SKM-1 (cell line): ENCODE measurements around the gene CPED1.
"Not testable (repeated sequence)": the region's sequence is repeated elsewhere in the genome, so short reads cannot be mapped to it uniquely, and the experiment has no call there.

Source experiments
- DNase-seq: peaks from one replicate; lab custom pipeline; 2025; ENCODE audit not compliant: unreplicated experiment; lab: John Stamatoyannopoulos, UW

Gene CPED1

DNA sequence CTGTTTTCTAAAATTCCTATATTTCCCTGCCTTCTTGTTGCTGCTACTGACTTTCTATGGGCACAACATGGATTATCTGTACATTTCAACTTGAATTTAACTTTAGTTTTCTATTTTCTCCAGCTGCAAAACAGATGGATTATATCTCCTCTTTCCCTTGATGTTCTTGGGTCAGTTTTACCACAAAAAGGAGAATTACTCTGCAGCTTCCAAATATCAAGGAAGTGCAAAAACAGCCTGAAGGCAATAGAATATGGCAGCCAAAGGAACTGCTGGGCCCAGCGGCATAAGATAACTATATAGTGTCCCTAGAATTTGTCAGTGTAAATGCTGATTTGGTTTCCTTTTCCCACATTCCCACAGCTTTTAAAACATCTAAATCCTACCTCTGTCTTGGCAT lies 29.1 kb downstream of the CPED1 start:
- no peak for DNase-seq

DNA sequence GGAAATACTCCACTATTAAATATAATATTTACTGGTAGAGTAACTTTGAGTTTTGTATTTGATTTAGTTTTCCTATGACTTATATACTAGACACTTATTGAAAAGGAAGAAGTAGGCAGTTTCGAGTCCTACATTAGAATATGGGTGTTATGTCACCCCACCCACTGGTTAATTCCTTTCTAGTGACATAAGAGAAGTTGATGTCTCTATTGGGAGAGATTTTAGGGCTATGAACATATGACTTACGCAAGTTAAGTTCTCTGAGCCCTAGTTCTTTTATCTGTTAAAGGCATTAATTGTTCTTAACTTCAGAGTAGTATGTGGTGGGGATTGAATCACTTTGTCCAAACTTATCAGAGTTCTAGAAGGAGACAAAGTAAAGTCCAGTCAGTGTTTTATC lies 30.5 kb downstream of the CPED1 start:
- DNase-seq = no peak

DNA sequence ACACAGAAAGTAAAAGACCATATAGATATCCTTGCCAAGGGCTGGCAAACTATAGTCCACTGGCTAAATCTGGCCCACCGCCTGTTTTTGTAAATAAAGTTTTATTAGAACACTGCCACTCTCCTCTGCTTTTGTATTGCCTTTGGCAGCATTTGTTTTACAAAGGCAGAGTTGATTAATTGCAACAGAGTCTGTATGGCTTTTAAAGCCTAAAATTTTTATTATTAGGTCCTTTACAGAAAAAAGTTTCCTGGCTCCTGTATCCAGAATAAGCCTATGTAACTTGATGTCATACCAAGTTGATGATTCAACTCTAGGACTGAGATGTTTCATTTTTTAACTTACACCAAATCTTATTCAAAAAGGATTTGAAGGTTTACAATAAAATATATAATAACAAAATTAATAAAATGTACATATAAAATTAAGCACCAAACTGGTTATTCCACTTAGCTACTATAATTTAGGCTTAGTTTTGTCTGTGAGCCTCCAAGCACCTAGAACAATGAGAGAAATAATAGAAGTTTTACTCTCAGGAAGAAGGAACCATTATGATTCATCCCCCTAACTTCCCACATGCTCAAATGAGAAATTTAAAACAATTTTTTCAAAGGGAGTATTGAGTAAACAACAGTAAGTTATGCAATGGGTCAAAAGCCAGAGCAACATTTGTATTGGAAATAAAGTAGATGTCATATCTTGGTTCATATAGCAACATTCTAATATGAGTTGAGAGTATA lies 31.9 kb downstream of the CPED1 start:
- DNase-seq = no peak

DNA sequence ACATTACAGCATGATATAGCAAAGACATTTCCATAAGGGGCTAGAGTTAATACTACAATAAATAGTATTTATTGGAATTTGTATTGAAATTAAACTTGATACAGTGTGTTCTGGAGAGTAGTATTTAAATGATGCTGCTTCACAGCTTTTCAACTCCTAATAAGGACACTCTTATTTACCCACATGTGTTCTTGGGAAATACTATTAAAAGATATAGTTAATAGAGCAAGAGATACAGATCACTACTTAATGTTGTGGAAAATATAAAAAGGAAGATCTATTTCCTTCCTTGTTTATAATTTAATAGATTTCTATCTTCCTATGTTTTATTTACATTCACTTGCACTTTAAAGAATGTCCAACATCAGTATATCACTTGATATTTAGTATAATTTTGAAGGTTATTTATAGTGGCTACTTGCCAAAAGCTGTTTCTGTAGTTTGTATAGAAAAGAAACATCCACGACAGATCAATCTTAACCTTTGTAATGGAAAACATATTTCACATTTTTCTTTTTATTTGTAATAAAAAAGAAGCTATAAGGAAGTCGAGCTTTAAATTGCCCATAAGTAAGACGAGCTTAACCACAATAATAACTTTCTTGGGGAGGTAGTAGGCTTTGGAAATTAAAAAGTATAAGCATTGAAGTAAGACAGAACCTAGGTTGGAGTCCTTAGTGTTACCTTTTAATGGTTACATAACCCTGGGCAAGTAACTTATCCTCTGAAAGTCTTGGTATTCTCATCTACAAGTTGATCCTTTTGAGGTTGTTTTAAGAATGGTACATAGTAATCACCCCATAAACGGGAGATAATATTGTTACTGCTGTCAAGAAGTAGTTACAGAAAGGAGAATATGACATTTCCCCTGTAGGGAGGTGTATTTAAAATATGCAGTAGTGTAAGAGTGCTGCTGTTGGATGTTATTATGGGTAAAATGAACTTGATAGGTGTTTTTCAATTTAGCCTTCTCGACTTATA lies 32.8 kb downstream of the CPED1 start:
- DNase-seq = no peak

DNA sequence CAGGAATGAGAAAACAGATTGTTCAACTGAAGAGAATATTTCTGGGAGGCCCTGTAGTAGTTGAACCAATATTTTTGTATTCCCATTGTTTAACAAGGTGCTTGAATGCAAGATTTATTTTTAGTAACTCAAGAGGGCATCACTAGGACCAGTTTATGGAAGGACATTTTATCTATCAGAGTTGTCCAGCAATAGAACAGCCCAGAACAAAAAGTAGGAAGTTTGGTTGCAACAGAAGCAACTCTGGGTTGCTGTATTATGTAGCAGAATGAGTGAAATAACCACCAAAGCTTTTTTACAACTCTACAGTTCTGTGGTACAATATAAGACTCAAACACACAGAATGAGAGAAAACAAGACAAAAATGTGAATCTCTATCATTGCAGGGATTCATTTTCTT lies 34.7 kb downstream of the CPED1 start:
- no peak for DNase-seq

DNA sequence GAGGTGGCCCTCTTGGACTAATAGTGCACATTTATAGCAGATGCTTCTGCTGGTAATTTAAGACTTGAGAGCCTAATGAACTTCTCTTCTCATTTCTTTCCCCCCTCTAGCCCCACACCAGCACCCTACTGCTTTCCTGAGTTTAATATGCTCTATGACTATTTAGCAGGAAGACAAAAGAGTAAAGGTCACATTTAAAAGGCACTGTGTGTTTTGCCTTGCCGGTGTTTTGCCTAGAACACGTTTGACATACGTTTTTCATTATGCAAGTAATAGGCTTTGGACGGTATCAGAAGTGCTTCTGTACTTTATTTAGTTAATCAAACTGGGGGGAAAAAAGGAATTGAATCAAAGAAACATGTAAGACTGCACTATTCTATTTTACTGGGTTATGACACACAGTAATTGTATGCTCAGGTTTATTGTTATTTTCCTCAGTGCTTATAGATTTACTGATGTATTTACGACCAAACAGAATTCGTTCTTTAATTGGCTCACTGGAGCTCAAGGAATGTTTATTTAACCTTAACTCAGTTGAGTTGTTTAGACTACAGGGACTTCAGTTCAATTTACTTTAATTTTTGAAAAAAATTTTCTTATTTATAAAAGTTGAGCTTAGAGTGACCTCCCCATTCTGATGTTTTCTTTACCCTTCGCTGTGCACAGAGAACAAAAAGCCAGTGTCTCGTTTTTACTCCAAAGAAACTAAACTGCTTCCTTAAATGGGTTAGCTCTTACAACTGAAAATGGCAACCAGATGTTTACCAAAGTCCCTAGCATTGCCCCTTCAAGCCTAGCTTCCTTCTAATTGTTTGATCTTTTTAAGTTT lies 35.4 kb downstream of the CPED1 start:
- DNase-seq = no peak

DNA sequence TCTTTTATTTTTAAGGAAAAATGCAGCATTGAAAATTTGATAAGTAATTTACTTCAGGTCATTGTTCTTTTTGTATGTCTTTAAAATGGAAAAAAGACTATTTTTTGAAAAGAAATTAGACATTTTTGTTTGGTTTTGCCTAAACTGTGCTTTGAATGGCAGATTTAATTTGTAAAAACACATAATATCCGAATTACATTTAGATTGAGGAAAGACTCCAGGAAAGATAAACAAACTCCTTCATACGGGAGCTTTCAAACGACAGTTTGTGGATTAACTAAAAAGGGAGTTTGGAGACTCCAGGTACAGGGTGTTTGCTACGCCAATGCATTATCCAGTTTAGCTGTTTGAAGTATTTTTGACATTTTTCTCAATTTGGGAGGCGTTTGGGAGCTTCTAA lies 36.1 kb downstream of the CPED1 start:
- DNase-seq = no peak

DNA sequence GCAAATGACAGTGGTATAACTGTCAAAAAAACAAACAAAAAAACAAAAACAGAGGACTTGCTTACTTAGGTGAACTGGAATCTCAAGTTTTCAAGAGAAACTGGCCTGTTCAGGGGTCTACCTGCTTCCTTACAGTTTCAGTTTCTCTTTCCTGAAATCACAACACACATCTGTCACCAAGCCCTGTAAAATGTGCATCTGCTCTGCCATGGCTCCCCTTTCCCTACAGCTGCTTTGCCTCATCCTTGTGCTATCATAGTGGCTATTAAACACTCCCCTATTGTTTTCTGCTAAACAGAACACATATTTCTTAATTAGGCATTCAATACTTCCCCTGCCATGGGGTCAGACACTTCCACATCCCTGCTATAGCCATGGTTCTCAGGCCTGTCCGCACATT lies 37.6 kb downstream of the CPED1 start:
- no peak for DNase-seq

DNA sequence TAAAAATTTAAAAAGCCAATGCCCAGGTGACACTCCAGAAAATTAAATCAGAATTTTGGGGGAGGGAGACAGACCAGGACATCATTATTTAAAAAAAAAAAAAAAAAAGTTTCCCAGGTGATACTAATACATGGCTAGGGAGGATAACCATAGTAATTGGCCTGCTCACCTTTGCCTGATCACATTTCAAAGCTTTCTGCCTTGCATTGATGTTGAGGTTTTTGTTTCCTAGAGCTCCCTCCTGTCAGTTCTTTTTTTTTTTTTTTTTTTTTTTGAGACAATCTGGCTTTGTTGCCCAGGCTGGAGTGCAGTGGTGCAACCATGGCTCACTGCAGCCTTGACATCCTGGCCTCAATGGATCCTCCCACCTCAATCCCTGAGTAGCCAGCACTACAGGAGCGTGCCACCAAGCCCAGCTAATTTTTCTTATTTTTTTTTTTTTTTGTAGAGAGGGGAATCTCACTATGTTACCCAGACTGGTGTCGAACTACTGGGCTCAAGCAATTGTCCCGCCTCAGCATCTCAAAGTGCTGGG lies 38.1 kb downstream of the CPED1 start:
- DNase-seq = no peak

DNA sequence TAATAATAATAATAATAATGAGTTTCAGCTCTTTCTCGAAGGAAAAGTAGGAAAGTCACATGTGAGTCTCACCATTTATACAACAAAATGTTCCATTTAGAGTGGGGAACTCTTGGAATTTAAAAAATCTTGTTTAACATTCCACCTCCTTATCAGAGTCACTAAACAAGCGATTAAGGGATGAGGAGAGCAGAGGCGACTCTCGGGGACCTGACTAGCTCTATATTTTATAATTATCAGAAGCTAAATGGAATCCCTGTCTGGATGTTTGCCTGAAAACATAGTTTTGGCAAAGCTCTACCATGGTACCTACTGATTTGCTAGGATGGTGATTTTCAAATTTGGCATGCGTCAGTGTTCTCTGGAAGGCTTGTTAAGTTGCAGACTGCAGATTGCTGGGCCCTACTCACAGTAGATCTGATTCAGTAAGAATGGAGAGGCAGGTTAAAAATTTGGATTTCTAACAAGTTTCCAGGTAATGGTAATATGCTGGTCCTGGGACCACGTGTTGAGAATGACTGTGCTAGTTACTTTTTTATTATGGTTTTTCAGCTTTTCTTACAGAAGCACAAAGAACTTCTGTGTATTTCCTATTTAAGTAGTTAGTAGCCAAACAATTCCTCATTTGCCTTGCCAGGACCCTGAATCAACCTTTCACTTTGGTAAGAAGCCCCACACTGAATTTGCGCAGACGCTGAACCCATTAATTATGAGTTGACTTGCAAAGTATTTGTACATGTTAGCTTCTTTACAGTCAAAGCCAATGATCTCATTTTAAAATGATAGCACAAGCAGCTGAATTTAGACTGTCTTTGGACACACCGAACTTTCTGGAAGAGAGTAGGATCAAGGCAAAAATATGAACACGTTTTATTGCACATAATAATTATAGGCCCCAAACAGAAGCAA lies 39.5 kb downstream of the CPED1 start:
- DNase-seq = no peak

DNA sequence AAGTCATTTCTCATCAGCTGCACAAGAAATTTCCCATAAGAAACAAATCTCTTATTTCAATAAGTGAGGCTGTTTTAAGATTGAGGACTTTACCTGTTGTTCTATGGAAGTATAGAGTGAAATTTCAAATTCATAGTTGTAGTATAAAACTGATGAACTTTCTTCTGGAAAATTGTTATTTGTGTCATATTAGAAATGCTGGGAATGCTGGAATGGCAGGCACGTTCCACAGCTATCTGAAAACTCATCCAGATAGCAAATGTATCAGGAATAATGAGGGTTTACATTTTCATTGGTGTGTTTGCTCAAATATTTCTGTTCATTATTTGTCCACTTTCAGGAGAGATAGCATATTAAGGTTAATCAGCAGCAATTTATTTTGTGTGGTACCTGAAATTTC lies 40.8 kb downstream of the CPED1 start:
- no peak for DNase-seq

DNA sequence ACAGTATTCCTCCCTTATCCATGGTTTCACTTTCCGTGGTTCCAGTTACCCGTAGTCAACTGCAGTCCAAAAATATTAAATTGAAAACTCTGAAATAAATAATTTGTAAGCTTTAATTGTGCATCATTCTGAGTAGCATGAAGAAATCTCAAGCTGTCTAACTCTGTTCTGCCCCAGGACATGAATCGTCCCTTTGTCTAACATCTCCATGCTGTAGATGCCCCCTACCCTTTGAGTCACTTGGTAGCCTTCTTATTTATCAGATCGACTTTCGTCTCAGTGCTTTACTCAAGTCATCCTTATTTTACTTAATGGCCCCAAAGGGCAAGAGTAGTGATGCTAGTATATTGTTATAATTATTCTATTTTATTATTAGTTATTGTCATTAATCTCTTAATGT lies 41.8 kb downstream of the CPED1 start:
- no peak for DNase-seq

DNA sequence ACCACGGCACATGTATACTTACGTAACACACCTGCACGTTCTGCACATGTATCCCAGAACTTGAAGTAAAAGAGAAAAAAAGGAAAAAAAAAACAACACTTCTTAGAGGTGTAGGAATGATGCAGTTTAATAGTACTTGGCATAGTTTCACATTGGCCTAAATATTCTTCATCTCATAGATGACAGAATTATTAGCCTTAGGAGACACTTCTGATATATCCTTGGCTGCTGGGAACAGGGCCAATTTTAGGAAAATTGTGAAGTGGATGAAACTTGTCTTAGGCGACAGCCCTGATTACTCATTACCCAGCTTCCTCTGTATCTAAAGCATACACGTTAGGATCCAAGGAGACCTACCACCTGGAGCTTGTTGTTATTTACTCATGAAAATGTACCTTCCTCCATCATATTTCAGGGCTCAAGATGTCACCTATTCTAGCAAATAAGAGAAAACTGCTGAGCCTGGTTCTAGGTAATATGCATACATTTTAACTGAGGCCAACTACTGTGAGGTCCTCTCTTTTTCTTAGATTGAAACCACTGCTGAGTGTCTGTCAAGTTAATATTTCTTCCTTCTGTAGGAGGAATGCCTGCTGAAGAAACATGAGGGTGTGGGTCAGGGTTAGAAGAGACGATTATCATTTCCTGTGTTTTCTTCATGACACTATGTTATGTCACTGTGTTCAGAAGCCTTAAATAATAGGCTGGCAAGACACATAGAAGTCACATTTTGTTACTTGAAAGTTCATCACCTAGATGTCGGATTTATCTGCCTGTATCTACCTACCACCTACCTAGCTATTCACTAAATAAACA lies 44.3 kb downstream of the CPED1 start:
- DNase-seq = no peak

DNA sequence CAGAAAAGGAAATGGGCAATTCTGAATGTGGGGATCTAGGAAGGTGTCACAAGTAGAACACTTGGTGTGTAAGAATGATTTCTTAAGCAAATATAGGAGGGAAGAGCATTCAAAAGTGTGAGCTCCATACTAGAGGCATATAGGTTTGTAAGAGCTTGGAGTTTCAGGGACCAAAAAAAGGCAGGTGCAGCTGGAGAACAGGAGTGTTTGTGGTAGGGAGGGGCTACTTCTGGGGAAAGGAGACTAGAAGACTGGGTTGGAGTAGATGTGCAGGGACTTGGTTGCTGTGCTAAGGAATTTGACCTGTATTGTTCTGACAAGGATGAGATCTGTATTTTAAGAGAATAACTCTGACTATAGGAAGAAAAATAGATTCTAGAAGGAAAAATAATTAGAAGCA lies 46.4 kb downstream of the CPED1 start:
- no peak for DNase-seq

DNA sequence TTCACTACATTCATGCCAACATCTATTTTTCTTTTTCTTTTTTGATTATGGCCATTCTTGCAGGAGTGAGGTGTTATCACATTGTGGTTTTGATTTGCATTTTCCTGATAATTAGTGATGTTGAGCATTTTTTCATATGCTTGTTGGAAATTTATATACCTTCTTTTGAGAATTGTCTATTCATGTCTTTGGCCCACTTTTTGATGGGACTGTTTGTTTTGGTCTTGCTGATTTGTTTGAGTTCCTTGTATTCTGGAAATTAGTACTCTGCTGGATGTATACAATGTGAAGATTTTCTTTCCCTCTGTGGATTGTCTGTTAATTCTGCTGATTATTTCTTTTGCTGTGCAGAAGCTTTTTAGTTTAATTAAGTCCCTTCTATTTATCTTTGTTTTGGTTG lies 48.3 kb downstream of the CPED1 start:
- DNase-seq = not testable (repeated sequence)

DNA sequence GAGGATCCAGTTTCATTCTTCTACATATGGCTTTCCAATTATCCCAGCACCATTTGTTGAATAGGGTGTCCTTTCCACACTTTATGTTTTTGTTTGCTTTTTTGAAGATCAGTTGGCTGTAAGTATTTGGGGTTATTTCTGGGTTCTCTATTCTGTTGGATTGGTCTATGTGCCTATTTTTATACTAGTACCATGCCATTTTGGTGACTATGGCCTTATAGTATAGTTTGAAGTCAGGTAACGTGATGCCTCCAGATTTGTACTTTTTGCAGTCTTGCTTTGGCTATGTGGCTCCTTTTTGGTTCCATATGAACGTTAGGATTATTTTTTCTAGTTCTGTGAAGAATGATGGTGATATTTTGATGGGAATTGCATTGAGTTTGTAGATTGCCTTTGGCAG lies 48.8 kb downstream of the CPED1 start:
- not testable (repeated sequence) for DNase-seq

DNA sequence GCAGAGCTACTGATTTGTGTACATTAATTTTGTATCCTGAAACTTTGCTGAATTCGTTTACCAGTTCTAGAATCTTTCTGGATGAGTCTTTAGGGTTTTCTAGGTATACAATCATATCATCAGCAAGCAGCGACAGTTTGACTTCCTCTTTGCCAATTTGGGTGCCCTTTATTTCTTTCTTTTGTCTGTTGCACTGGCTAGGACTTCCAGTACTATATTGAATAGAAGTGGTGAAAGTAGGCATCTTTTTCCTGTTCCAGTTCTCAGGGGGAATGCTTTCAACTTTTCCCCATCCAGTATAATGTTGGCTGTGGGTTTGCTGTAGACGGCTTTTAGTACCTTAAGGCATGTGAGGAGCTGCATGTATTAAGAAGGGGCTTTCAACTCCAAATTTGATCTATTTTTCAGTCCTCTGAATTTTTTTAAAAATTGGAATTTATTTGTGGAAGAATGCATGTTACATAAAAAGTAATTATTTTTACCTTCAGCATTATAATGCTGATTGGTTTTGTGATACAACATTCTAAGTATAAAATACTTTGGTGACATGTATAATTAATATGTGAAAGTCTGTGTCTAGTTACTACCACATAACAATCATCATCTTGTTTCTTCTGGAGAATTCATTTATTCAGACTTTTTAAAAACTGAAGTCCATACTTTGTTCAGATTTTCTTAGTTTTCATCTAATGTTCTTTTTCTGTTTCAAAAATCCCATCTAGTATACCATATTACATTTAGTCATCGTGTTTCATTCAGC lies 49.6 kb downstream of the CPED1 start:
- DNase-seq = no peak

DNA sequence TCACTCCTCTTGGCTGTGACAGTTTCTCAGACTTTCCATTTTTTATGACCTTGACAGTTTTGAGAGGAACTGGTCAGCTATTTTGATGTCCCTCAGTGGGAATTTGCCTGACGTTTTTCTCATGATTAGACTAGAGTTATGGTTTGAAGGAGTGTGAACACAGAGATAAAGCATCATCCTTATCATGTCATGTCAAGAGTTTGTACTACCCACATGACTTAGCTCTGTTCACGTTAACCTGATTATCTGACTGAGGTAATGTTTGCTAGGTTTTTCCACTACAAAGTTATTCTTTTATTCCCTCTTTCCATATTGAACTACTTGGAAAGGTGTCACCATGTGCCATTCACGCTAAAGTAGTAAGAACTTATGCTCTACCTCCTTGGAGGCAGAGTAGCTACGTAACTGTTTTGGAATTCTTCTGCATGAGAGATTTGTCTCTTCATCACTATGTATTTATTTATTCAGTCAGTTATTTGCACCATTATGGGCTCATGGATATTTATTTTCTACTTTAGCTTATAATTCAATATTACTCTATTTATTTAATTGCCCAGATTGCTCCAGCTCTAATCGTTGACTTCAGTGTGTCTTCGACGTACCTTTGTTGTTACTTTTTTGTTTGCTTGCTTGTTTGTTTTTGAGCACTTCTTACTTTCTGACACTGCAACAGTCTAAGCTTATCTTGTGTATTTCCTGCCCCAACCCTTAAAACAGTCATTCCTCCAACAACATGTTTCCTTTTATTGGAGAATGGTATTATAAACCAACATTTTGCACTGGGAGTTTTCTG lies 50.4 kb downstream of the CPED1 start:
- DNase-seq = no peak
